Neural cell (in vitro differentiated cells): ENCODE data around the gene NAP1L1.

Experiments used
- CTCF ChIP-seq: fragments of 450-650 bp; IDR thresholded peaks from 2 replicates; pipeline ENCODE4 v1.5.1; 2014; ENCODE audit warnings: antibody characterized with exemption, mild to moderate bottlenecking, moderate library complexity; ENCODE audit not compliant: poor library complexity, severe bottlenecking
- EP300 ChIP-seq: fragments of 450-650 bp; conservative IDR thresholded peaks from 2 replicates; pipeline ENCODE4 v1.6.1; 2014; ENCODE audit warnings: antibody characterized with exemption, mild to moderate bottlenecking, moderate library complexity; ENCODE audit not compliant: poor library complexity, severe bottlenecking
- EZH2 ChIP-seq: fragments of 200-600, 300-800 bp; shearing (Covaris generic), sonication (generic); IDR thresholded peaks from 2 replicates; pipeline ENCODE4 v1.6.1; 2014; ENCODE audit warnings: antibody characterized with exemption, low read length, borderline replicate concordance, mild to moderate bottlenecking; ENCODE audit not compliant: insufficient read depth, poor library complexity, severe bottlenecking
- MXI1 ChIP-seq: fragments of 450-650 bp; conservative IDR thresholded peaks from 2 replicates; pipeline ENCODE4 v1.6.1; 2014; ENCODE audit warnings: antibody characterized with exemption, mild to moderate bottlenecking; ENCODE audit not compliant: poor library complexity, severe bottlenecking
- POLR2AphosphoS5 ChIP-seq: IDR thresholded peaks from 2 replicates; pipeline ENCODE4 v1.6.1; 2012
- RAD21 ChIP-seq: fragments of 450-650 bp; conservative IDR thresholded peaks from 2 replicates; pipeline ENCODE4 v1.6.1; 2014; ENCODE audit warnings: antibody characterized with exemption, mild to moderate bottlenecking, moderate library complexity
- REST ChIP-seq: IDR thresholded peaks from 2 replicates; pipeline ENCODE4 v1.6.1; 2012; ENCODE audit warnings: borderline replicate concordance
- SMC3 ChIP-seq: fragments of 450-650 bp; conservative IDR thresholded peaks from 2 replicates; pipeline ENCODE4 v1.6.1; 2014; ENCODE audit warnings: antibody characterized with exemption, mild to moderate bottlenecking, moderate library complexity; ENCODE audit not compliant: poor library complexity
- TAF1 ChIP-seq: IDR thresholded peaks from 2 replicates; pipeline ENCODE4 v1.6.1; 2012; ENCODE audit warnings: low read depth

- TF ChIP-seq CTCF: no peak
- TF ChIP-seq SMC3: no peak
- no peak for TF ChIP-seq MXI1
- TF ChIP-seq EZH2: no peak
- no peak for TF ChIP-seq EP300
- no peak for TF ChIP-seq REST
- no peak for TF ChIP-seq POLR2AphosphoS5
- TF ChIP-seq RAD21: no peak
- TF ChIP-seq TAF1: no peak
Observed at GRCh38 chr12:76091246-76091754, 6.8 kb upstream of the NAP1L1 start.
